ENCODE results near the gene IAPP.
"Not testable (repeated sequence)": the region's sequence is repeated elsewhere in the genome, so short reads cannot be mapped to it uniquely, and the experiment has no call there.

The IAPP gene

GRCh38 chr12:21381320-21381719, 8.6 kb downstream of the IAPP start:
- not testable (repeated sequence) for DNase-seq

GRCh38 chr12:21384261-21384660, 11.6 kb downstream of the IAPP start:
- DNase-seq = no peak

- no peak for DNase-seq
These were observed 14.5 kb downstream of the IAPP start for GRCh38 chr12:21387174-21387573.

- DNase-seq = no peak
These were observed 19.7 kb downstream of the IAPP start for GRCh38 chr12:21392384-21392783.

DNA sequence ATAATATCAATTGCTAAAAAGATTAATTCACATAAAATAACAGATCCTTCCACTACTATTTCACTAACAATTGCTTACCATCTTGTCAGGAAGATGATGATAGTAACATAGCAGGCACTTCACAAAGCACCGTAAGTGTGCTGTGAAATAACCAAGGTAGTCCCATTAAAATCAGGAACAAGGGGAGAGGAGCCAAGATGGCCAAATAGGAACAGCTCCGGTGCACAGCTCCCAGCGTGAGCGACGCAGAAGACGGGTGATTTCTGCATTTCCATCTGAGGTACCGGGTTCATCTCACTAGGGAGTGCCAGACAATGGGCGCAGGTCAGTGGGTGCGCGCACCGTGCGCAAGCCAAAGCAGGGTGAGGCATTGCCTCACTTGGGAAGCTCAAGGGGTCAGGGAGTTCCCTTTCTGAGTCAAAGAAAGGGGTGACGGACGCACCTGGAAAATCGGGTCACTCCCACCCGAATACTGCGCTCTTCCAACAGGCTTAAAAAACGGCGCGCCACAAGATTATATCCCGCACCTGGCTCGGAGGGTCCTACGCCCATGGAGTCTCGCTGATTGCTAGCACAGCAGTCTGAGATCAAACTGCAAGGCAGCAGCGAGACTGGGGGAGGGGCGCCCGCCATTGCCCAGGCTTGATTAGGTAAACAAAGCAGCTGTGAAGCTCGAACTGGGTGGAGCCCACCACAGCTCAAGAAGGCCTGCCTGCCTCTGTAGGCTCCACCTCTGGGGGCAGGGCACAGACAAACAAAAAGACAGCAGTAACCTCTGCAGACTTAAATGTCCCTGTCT, 22.3 kb downstream of the IAPP start:
- not testable (repeated sequence) for DNase-seq

DNA sequence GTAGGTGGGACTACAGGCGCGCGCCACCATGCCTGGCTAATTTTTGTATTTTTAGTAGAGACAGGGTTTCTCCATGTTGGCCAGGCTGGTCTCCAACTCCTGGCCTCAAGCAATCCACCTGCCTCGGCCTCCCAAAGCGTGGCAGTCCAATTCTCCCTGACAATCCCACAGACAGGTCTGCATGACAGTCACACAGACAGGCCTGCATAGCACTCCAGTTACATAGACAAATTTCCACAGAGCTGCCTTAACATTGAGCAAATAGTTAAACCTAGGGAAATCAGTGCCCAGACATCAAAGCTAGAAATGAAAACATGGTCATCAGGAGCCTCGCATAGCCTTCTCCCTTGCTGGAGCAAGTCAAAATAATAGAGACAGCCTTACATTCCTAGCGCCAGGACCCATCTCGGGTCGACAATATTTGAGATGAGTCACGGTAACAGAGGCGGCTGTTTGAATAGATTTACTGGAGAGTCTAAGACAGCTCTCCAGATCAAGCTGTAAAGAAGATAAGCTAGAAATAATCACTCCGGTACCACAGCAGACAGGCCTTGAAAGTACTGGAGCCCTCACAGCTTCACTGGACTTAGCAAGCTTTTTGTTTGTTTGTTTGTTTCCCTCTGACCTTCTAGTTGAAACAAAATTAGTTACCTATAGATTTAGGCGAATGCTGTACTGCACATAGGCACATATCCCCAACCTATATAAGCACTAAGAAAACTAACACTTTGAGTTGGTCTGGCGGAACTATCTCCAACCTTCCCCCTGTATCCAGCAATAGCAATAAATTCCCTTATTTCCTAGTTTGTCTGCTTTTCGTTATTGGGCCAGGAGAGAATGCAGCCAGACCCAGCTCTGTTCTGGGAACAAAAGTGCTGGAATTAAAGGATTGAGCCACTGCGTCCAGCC, 40.9 kb downstream of the IAPP start:
- DNase-seq = no peak

- no peak for DNase-seq
These were observed 43.9 kb downstream of the IAPP start for GRCh38 chr12:21416511-21417121.

DNA sequence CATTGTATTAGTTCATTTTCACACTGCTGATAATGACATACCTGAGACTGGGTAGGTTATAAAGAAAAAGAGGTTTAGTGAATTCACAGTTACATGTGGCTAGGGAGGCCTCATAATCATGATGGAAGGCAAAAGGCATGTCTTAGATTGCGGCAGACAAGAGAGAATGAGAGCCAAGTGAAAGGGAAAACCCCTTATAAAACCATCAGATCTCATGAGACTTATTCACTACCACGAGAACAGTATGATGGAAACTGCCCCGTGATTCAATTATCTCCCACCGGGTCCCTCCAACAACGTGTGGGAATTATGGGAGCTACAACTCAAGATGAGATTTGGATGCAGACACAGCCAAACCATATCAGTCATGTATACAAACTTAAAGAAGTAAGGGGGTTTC, 45.7 kb downstream of the IAPP start:
- DNase-seq = not testable (repeated sequence)

GRCh38 chr12:21419009-21419699, 46.5 kb downstream of the IAPP start:
- not testable (repeated sequence) for DNase-seq

DNA sequence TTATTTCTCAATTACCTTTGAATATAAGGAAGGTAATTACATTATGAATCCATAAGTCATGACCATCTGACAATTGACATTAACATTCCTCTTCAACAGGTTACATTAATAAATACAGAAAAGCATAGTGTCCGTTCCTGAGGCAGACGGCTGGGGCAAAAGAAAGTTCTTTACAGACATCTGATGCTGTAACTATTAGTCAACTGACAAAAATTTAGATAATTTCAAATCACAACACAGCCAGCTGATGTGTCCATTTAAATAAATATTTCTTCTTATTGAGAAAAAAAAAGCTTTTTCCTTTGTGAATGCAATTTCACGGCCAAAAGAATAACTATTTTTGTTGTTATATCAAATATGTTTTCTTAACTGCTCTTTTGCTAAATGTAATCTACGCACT, 55.5 kb downstream of the IAPP start:
- no peak for DNase-seq

Measured in activated CD4-positive, alpha-beta T cell treated with anti-CD3 and anti-CD28 coated beads, Interleukin-2, amount 50 U/mL, for 48 hours (primary cell).